H9 (cell line): Measurements from ENCODE around the gene HSPA4. TPM values are rescaled to one million over a fixed set of nuclear protein-coding genes. Genes with fewer than 3 reads are reported as not detected.

Experiments
- DNase-seq: peaks from one replicate; pipeline ENCODE4 v3.0.0-alpha.2; 2017
- H2AFZ ChIP-seq: one replicate; pipeline ENCODE4 v1.6.1; 2013; ENCODE audit warnings: mild to moderate bottlenecking, low read length, control low read depth, moderate library complexity
- H2AK5ac ChIP-seq: 2 replicates; pipeline ENCODE4 v1.6.1; 2013; ENCODE audit warnings: low read length, control low read depth, mixed read lengths; ENCODE audit not compliant: insufficient read length
- H2BK120ac ChIP-seq: one replicate; pipeline ENCODE4 v1.6.1; 2013; ENCODE audit warnings: low read depth, mild to moderate bottlenecking, low read length, control low read depth, inconsistent platforms; ENCODE audit not compliant: poor library complexity, severe bottlenecking
- H2BK12ac ChIP-seq: 2 replicates; pipeline ENCODE4 v1.6.1; 2013; ENCODE audit warnings: low read length, control low read depth, mixed read lengths, low read depth; ENCODE audit not compliant: insufficient read length
- H2BK15ac ChIP-seq: 2 replicates; pipeline ENCODE4 v1.6.1; 2013; ENCODE audit warnings: low read depth, low read length, control low read depth
- H2BK20ac ChIP-seq: one replicate; pipeline ENCODE4 v1.6.1; 2013; ENCODE audit warnings: low read depth, mild to moderate bottlenecking, low read length, control low read depth, inconsistent platforms; ENCODE audit not compliant: poor library complexity, severe bottlenecking
- H2BK5ac ChIP-seq: 2 replicates; pipeline ENCODE4 v1.6.1; 2013; ENCODE audit warnings: low read length, control low read depth, mixed read lengths; ENCODE audit not compliant: insufficient read length
- H3K14ac ChIP-seq: 2 replicates; pipeline ENCODE4 v1.6.1; 2013; ENCODE audit warnings: low read length, control low read depth; ENCODE audit not compliant: insufficient read depth
- H3K18ac ChIP-seq: 2 replicates; pipeline ENCODE4 v1.6.1; 2013; ENCODE audit warnings: low read depth, mild to moderate bottlenecking, mixed read lengths, low read length, control low read depth; ENCODE audit not compliant: insufficient read length
- H3K23ac ChIP-seq: 2 replicates; pipeline ENCODE4 v1.6.1; 2013; ENCODE audit warnings: low read length, control low read depth, mixed read lengths, low read depth; ENCODE audit not compliant: insufficient read length
- H3K23me2 ChIP-seq: 2 replicates; pipeline ENCODE4 v1.6.1; 2013; ENCODE audit warnings: low read depth, mild to moderate bottlenecking, mixed read lengths, low read length, control low read depth; ENCODE audit not compliant: insufficient read length, poor library complexity, severe bottlenecking
- H3K27ac ChIP-seq: 2 replicates; pipeline ENCODE4 v1.5.1; 2013; ENCODE audit warnings: low read length, control low read depth, mixed read lengths, low read depth; ENCODE audit not compliant: insufficient read length
- H3K27me3 ChIP-seq: 2 replicates; pipeline ENCODE4 v1.6.1; 2013; ENCODE audit warnings: low read length, control low read depth, inconsistent platforms; ENCODE audit not compliant: insufficient read depth
- H3K4ac ChIP-seq: 2 replicates; pipeline ENCODE4 v1.6.1; 2013; ENCODE audit warnings: low read depth, mild to moderate bottlenecking, control low read depth, inconsistent platforms, low read length, moderate library complexity
- H3K4me1 ChIP-seq: 2 replicates; pipeline ENCODE4 v1.6.1; 2013; ENCODE audit warnings: low read length, control low read depth, inconsistent platforms; ENCODE audit not compliant: insufficient read depth
- H3K4me2 ChIP-seq: 2 replicates; pipeline ENCODE4 v1.6.1; 2013; ENCODE audit warnings: low read length, control low read depth, mixed read lengths; ENCODE audit not compliant: insufficient read length, insufficient read depth
- H3K56ac ChIP-seq: 2 replicates; pipeline ENCODE4 v1.6.1; 2013; ENCODE audit warnings: low read depth, mild to moderate bottlenecking, mixed read lengths, low read length, control low read depth; ENCODE audit not compliant: insufficient read length
- H3K79me1 ChIP-seq: 2 replicates; pipeline ENCODE4 v1.6.1; 2013; ENCODE audit warnings: low read depth, mild to moderate bottlenecking, moderate library complexity, low read length, control low read depth, inconsistent platforms; ENCODE audit not compliant: insufficient read depth, poor library complexity, severe bottlenecking
- H3K79me2 ChIP-seq: 2 replicates; pipeline ENCODE4 v1.6.1; 2013; ENCODE audit warnings: low read length, control low read depth, inconsistent platforms; ENCODE audit not compliant: insufficient read depth
- H3K9ac ChIP-seq: 2 replicates; pipeline ENCODE4 v1.6.1; 2013; ENCODE audit warnings: low read length, control low read depth, mixed read lengths; ENCODE audit not compliant: insufficient read length; ENCODE audit errors: extremely low read depth
- H3K9me3 ChIP-seq: one replicate; pipeline ENCODE4 v1.6.1; 2013; ENCODE audit warnings: low read depth, low read length, inconsistent platforms; ENCODE audit not compliant: control insufficient read depth
- H3T11ph ChIP-seq: one replicate; pipeline ENCODE4 v1.6.1; 2013; ENCODE audit warnings: mild to moderate bottlenecking, low read length, control low read depth, inconsistent platforms
- H4K20me1 ChIP-seq: one replicate; pipeline ENCODE4 v1.6.1; 2013; ENCODE audit not compliant: control insufficient read depth, insufficient read length, insufficient read depth
- H4K5ac ChIP-seq: 2 replicates; pipeline ENCODE4 v1.6.1; 2013; ENCODE audit warnings: low read depth, mild to moderate bottlenecking, mixed read lengths, low read length, control low read depth; ENCODE audit not compliant: insufficient read length
- H4K8ac ChIP-seq: replicated peaks from 2 replicates; pipeline ENCODE4 v1.6.1; 2013; ENCODE audit warnings: low read length, control low read depth, mixed read lengths, low read depth; ENCODE audit not compliant: insufficient read length
- H4K91ac ChIP-seq: 2 replicates; pipeline ENCODE4 v1.6.1; 2013; ENCODE audit warnings: low read depth, mild to moderate bottlenecking, moderate library complexity, mixed read lengths, low read length, control low read depth; ENCODE audit not compliant: insufficient read length
- H3K27ac Mint-ChIP-seq, 3 experiments: 2 replicates in 2 of 3; 3 replicates in 1 of 3; pipeline ENCODE4 v1.8.0; 2020 to 2021; ENCODE audit warnings: mixed read lengths in 3 of 3, mild to moderate bottlenecking in 1 of 3, moderate library complexity in 1 of 3
- H3K27me3 Mint-ChIP-seq: 2 replicates; pipeline ENCODE4 v1.8.0; 2021; ENCODE audit warnings: low read depth, mild to moderate bottlenecking, moderate library complexity, mixed read lengths
- H3K36me3 Mint-ChIP-seq, 3 experiments: 2 replicates in 2 of 3; 3 replicates in 1 of 3; pipeline ENCODE4 v1.8.0; 2020 to 2021; ENCODE audit warnings: low read depth in 3 of 3, mixed read lengths in 3 of 3; ENCODE audit not compliant: insufficient read depth in 1 of 3
- H3K4me1 Mint-ChIP-seq, 2 experiments: 2 replicates each; pipeline ENCODE4 v1.8.0; 2020; ENCODE audit warnings: mixed read lengths in 2 of 2
- H3K4me3 Mint-ChIP-seq, 2 experiments: 2 replicates in 1 of 2; 3 replicates in 1 of 2; pipeline ENCODE4 v1.8.0; 2020 to 2021; ENCODE audit warnings: mild to moderate bottlenecking in 2 of 2, mixed read lengths in 2 of 2, moderate library complexity in 1 of 2
- H3K9me3 Mint-ChIP-seq, 2 experiments: 2 replicates in 1 of 2; 3 replicates in 1 of 2; pipeline ENCODE4 v1.8.0; 2020; ENCODE audit warnings: mild to moderate bottlenecking in 2 of 2, mixed read lengths in 2 of 2, moderate library complexity in 1 of 2
- WGBS: extraction: QIAGEN DNeasy Blood & Tissue Kit; methylation state at CpG from one replicate; pipeline ENCODE4 v1.1.7; 2013; ENCODE audit warnings: missing lambda C conversion rate, low lambda C conversion rate, mixed read lengths; ENCODE audit not compliant: insufficient read length; ENCODE audit errors: extremely low coverage; 5-methylcytosine and 5-hydroxymethylcytosine counted together
- total RNA-seq: library from RNA; stranded (reverse); gene quantifications from 2 replicates; pipeline ENCODE4 v1.2.1, GENCODE V29; 2021
- TF ChIP-seq, protein P1 (sequence below): fragments of 200-600 bp; sonication (generic); conservative IDR thresholded peaks from 3 replicates; pipeline ENCODE4 v1.8.0; 2021; ENCODE audit warnings: antibody characterized with exemption, mild to moderate bottlenecking

Gene HSPA4
- total RNA-seq, 1 experiment from 2014 or later = 293 TPM

DNA sequence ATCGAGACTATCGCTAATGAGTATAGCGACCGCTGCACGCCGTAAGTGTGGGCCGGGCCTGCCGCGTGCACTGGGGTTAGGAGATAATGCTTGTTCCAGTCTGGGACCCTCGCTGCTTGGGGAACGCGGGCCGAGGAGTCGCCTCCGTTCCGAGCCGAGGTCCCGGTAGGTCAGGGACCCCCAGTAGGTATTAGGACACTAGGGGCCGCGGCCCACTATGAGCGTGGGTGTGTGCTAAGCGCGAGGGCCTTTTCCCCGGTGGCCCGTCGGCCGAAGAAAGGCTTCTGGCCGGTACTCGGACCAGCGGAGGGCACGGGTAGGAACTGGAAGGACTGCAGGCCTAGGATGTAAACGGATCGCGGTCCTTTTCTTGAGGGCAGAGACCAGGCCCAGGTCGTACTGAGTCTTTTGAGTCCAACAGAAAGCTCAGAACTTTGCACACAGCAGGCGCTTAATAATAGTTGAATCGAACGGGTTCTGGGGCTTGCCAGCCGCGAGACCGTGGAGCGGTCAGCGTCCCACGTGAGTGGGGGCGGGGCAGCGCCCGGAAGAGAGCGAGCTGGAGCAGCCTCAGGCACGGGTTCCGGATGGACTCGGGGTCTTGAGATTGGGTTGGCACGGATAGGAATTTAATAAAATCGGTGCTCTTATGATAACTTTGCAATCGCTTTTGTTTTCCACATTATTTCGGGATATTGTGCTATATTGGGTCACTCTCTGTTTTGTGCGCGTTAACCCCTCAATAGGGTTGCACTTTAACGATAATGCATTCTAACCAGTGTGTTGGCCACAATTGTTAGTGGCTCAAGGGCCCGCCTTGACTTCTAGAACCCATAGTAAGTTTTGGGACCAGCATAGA lies 733 bp downstream of the HSPA4 start:
- Histone ChIP-seq H3K56ac (no peak overlapping the region), H2BK120ac (no peak overlapping the region), H3T11ph (no peak overlapping the region), H2BK12ac (no peak overlapping the region), H3K27ac (peak overlapping the region; percentile 6), H4K5ac (no peak overlapping the region), H2BK15ac (no peak overlapping the region), H2BK20ac (no peak overlapping the region), H3K79me1 (no peaks in the 10 kb centered on the region), H4K8ac (no peak overlapping the region), H4K91ac (no peak overlapping the region), H3K9ac (peak overlapping the region; percentile 93), H3K4me2 (peak overlapping the region; percentile 90), H3K14ac (peak overlapping the region; percentile 81), H3K23me2 (peaks cover 10% of the 10 kb centered on the region), H3K79me2 (peaks cover 49% of the 10 kb centered on the region), H3K23ac (no peak overlapping the region), H2AK5ac (no peak overlapping the region), H3K18ac (peak overlapping the region; percentile 70), H3K4me1 (peaks cover 2% of the 10 kb centered on the region; the same call in 1 of the 2 replicates), H3K4ac (peak overlapping the region; percentile 20; the same call in 1 of the 2 replicates), H4K20me1 (no peaks in the 10 kb centered on the region), H2AFZ (no peak overlapping the region), H3K27me3 (no peaks in the 10 kb centered on the region), H2BK5ac (no peak overlapping the region), H3K9me3 (no peaks in the 10 kb centered on the region)
- DNase-seq = peak; percentile 50
- Mint-ChIP-seq H3K27me3 (no peaks in the 10 kb centered on the region), H3K27ac (peak overlapping the region; percentile 96 to 100 (median 98)), H3K9me3 (no peaks in the 10 kb centered on the region; a peak in 1 of 5 replicates), H3K4me1 (peaks cover 35 to 41% of the 10 kb centered on the region in 2 experiments), H3K36me3 (peaks cover 4 to 20% (median 12%) of the 10 kb centered on the region in 3 experiments; a peak in 6 of 7 replicates), H3K4me3 (peak overlapping the region; percentile 92 to 93)
- TF ChIP-seq, protein P1, sequence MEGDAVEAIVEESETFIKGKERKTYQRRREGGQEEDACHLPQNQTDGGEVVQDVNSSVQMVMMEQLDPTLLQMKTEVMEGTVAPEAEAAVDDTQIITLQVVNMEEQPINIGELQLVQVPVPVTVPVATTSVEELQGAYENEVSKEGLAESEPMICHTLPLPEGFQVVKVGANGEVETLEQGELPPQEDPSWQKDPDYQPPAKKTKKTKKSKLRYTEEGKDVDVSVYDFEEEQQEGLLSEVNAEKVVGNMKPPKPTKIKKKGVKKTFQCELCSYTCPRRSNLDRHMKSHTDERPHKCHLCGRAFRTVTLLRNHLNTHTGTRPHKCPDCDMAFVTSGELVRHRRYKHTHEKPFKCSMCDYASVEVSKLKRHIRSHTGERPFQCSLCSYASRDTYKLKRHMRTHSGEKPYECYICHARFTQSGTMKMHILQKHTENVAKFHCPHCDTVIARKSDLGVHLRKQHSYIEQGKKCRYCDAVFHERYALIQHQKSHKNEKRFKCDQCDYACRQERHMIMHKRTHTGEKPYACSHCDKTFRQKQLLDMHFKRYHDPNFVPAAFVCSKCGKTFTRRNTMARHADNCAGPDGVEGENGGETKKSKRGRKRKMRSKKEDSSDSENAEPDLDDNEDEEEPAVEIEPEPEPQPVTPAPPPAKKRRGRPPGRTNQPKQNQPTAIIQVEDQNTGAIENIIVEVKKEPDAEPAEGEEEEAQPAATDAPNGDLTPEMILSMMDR = no peak
- WGBS = no CpG with 5 or more reads among the region's 59 CpGs
